Stimulated activated CD8-positive, alpha-beta memory T cell treated with anti-CD3 and anti-CD28 coated beads, Interleukin-4, amount 100 ng/mL, for 48 hours (primary cell): ENCODE measurements around the gene AP1S1.

Experiments used
- DNase-seq: peaks from one replicate; pipeline ENCODE4 v3.0.0-alpha.2; 2020

AP1S1 gene

DNA sequence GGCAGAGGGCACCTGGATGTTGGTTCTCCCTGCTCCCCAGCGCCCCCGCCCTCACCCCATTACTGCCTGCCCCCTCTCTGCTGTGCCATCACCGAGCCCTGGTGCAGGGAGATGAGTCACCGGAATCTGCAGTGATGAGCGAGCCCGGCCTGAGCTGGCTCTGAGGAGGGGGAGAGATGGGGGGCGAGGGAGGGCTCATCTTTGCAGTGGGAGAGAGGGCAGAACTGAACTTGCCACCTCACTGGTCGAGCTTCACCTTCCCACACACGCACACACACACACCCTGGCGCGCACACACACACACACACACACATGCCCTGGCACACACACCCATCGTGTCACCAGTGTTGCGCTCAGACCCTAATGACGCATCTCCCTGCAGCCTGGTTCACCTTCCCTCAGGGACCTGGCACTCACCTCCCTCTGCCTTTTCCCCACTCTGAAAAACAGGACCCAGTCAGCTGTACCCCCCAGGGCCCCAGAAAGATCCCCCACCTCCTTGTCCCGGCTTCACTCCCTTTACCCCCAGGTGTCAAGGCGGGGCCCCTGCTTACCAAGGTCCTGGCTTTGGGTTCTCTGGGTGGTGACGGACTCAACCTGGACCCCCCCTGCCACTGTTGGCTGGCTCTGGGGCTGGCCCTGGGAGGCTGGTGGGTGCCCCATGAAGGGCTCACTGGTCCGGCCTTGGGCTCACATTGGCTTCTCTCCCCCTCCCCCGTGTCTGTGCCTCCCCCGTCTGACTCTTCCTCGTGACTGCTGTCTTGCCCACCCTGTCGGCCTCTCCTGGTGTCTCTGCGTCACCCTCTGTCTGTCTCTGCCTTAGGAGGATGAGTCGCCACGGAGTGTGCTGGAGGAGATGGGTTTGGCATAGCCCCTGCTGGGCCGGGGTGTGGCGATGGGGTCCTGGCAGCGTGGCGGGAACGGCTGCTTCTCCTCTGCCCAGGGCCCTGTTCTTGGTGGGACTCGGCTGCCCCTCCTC lies 5.7 kb downstream of the AP1S1 start:
- no peak for DNase-seq

DNA sequence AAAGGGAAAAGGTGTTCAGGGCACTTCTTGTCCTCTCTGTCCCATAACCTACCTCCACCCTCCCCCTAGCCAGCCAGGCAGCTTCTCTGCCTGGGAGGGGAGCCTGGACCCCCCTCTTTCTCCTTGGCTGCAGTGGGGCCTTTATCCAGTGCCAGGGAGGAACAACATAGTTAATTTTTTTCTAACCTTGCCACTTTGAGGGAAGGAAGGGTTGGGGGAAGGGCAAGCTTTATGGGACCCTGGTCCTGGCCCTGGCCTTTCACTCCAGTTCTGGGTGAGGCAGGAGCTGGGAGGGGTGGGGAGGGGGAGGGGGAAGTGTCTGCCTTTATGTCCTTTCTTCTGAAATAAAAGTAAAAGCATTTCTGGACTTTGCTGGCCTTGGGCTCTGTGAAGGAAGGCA lies 6.6 kb downstream of the AP1S1 start:
- DNase-seq, result no peak

DNA sequence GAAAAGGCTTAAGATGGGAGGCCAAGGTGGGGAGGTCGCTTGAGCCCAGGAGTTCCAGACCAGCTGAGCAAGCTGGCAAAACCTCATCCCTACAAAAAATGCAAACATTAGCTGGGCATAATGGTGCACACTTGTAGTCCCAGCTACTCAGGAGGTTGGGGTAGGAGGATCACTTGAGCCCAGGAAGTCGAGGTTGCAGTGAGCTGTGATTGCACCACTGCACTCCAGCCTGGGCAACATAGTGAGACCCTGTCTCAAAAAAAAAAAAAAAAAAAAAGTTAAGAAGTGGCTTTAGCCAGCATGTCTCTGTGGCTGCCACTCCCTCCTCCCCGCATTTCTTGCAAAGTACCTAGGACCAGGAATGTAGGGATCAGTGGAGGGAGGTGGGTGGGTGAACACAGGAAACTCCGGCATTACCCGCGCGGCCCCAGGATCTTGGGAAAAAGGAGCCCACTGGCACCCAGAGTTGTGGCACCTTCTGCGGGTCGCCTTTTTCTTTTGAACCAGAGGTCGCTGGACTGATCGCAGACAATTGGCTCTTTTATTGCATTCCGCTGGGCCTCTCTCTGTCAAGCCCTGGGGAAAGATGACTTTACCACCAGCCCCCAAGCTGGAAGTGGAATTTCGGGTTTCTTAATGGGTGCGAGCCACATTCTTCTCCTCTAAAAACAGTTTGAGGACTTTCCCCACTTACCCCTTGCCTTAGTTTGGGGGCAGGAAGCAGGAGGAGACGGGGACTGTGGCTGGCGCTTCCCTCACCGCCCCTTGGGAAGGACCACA lies 7.6 kb downstream of the AP1S1 start:
- DNase-seq, result no peak

DNA sequence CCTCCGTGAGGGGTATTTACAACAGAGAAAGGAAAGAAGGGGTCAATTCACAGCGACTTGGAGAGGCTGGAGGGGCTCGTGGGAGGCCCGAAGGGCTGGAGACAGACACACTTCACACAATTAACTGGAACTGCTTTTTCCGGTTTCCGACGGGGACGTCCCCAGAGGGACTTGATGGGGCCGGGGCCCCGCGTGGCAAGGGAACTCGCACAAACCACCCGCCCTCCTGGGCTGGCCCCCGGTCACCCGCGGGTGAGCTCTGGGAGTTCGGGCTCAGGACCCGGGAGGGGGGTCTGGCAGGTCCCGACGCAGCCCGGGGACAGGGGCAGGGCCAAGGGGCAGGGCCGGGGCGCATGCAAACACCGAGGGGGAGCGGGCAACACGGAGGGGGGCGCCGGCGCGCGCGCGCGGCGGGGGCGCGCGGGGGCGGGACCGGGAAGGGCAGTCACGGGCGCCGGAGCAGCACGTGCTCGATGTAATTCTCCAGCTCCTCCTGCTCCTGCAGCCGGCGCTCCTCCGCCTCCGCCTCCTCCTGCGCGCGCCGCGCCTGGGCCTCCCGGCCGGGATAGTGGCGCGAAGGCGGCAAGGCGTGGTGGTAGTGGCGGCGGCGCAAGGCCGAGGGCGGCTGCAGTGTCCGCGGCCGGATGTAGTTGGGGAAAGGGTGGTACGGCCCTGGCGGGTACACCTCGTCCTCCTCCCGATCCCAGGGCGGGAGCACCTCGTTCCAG lies 8.4 kb downstream of the AP1S1 start:
- peak; percentile 40 for DNase-seq

DNA sequence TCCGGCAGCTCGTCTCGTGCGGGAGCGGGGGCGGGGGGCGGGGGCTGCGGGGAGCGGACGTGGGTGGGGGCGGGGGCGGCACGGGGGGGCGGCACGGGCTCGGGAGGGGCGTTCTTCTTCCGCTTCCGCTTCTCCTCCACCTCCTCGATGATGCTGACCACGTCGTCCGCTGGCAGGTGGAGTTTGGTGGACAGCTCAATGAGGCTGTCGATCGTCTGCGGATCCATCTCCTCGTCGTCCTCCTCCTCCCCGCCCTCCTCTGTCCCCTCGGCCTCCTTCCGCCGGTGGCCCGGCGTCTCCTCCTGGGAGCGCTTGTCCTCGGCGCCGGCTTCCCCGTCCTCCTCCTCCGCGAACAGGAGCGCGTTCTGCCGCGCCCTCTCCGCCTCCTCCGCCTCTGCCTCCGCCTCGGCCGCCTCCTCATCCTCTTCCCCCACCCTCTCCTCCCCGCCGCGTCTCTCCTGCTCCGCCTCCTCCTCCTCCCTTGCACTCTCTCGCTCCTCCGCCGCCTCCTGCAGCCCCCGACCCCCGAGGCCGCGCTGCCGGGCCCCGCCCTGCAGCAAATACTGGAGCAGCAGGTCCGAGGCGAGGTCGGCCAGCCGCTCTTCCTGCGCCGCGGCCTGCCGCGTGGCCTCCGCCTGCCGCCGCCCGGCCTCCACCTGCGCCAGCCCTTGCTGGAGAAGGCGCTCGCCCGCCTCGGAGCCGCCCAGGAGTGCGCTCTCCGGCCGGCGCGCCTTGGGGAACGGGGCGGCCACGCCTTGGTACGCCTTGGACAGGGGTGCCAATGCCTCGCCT lies 9.2 kb downstream of the AP1S1 start:
- DNase-seq, result peak; percentile 29

DNA sequence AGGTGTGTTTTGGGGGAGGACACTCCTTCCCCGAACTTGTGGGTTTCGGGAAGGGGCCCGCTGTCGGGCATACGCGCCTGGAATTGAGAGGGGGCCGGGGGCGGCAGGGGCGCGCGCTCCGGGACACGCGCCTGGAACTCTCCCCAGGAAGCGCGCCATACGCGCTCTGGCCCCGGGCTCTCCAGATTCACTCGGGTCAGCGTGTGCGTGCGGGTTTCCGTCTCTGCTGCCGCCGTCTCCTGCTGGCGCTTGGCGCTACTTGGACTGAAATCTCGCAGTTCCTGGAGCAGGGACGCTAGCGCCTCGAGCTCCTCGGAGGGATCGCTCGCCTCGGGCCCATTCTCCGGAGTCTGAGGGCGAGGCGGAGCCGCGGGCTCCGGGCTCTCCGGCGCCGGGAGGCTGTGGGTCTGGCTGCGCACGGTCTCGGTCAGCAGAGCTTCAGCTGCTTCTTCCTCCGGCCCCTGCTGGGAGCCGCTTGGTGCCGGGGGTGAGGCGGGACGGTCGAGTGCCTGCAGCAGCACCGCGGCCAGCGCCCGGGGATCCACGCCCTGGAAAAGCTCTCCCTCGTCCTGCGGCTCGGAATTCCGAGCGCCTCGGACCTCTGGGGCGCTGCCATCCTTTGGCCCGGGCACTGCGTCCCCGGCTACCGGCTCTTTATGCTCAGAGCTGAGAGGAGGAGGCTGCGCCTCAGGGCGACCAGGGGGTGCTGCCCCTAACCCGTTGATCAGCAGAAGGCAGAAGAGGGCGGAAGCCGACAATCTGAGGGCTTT lies 10.0 kb downstream of the AP1S1 start:
- no peak for DNase-seq

DNA sequence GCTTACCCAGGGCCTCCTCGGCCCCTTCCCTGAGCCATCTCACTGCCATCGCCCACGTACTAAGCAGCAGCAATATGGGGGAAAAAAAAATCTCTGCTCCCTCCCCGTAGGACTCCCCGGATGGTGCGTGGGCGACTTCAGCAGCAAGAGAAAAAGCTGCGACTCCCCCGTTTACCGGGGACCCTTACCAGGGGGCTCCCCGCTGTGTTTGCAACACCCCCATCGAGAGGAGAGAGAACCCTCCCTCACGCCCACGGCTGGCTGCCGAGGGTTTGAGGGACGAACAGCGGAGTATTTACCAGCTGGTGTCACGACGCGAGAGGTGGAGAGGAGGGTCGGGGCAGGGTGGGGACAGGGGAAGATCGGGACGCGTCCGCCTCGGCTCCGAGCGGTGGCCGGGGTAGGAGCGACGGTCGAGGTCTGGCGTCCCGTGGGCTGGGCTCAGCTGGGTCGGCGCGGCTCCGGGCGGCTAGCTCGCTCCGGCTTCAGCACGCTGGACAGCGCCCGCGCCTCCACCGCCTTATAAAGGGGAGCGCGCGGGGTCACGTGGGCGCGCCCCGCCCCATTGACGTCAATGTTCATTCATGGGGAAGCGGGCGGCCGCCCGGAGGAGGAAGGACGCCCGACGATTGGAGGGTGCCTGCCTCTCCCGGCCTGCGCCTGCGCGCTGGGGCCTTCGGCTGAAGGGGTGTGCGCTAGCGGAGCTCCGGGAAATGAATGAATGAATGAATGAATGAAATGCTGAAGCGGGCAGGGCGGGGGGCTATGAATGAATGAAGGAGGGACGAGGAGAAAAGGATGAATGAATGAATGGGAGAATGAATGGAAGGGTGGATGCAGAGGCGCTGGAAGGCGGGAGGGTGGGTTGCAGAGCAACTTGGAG lies 11.0 kb downstream of the AP1S1 start, which contains the start of gene VGF:
VGF (minus strand) TSS at position 495 of the 883 bp plus-strand sequence. CDS start 726 bp downstream, outside the sequence.
- peak; percentile 97 for DNase-seq

DNA sequence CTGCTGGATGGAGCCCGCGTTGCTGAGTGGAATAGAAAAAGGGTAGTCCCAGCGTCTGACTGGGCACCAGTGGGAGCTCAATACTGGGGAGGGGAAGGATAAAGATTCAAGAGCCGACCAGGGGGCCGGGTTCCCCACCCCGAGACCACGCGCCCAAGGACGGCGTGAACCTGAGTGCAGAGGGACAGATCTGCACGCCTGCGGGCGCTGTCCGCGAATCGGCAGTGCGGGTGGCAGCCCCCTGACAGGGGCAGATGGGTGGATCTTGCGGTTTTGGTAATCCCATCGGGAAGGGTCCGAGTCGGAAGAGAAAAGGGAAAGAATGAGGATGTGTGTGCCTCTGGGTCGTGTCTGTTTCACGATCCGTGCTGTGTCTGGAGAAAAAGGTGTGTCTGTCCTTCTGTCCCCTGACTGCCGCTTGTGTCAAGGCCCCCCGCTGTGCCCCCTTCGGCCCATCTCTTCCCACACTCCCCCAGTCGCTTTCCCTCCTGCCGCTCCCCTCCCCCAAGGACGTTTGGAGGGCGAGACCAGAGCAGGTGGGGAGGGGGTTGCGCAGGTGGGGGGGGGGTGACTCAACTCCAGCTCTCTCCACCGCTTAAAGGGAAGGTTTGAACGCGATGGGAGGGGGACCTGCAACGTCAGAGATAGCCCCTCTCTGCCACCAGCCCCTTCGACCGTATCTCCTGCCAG lies 11.8 kb downstream of the AP1S1 start:
- DNase-seq, result no peak

DNA sequence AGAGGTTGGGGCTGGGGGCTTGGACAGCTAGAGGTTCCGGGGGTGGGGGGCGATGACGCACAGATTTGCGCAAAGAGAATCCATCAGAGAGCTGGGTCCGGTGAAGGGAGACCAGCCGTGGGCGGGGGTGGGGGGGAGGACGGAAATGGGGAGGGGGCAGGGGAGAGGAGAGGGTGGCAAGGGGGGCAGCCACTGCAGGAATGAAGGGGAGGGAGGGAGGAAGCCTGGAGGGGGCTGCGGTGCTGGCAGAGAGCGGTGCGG lies 12.3 kb downstream of the AP1S1 start:
- no peak for DNase-seq

DNA sequence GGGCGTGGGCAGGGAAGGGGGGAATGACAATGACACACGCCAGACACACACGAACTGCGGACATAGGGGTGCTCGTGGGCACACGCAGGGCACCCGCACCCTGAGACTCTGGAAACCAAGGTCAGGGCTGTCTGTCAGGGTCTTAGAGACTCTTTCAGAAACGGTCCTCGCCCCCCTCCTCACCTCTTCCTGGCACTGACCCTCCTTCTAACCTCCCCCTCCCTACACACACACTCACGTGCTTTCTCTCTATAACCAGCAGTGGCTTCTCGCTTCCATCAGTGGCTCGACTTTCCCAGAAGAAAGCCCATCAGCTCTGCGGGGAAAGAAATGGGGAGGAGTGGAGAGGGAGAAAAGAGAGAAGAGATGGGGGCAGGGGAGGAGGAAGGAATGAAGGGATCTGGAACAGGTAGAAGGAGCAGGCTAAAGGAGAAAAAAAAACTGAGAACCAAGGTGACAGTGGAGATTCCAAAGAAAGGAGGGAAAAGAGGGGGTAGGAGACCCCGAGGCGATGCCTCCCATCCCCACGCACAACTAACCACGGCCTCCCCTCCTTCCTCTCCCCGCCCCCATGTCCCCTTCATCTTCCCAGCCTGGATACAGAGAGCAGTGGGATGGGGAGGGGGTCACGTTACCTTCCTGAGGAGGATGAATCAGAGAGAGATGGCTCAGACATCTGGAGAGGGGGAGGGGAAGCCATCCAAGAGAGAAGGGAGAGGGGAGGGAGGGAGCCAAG lies 12.8 kb downstream of the AP1S1 start:
- no peak for DNase-seq

DNA sequence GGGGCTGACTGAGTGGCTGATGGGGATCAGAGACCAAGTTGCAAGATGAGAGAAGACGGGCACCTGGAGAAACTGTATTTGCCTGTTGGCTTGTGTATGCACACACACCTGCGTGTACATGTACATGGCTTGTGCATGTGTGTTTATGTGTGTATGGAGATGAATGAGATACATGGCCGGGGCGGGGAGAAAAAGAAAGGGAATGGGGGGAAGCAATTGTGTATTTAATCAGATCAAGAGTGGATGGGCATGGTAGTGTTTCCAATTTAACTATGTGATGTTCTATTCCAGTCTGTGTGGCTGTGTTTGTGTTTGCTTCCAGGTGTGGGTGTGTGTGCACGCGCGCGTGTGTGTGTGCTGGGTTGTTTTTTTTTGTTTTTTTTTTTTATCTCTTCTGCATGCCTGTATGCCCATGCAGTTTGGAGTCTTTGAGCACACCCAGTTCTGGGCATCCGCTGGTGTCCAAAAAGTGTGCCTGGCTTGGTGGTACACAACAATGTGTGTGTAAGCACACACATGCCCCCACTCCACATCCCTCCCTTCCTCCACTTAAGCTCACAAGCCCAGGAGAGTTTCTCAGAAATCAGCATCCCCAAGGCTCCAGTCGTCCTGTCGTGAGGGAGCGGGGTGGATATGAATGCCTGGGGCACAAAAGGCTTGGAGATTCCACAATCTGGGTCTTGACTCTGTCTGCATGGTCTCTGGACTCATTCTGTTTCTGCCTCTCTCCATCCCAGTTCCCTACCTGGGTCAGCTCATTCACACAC lies 13.6 kb downstream of the AP1S1 start:
- DNase-seq, result peak; percentile 25

DNA sequence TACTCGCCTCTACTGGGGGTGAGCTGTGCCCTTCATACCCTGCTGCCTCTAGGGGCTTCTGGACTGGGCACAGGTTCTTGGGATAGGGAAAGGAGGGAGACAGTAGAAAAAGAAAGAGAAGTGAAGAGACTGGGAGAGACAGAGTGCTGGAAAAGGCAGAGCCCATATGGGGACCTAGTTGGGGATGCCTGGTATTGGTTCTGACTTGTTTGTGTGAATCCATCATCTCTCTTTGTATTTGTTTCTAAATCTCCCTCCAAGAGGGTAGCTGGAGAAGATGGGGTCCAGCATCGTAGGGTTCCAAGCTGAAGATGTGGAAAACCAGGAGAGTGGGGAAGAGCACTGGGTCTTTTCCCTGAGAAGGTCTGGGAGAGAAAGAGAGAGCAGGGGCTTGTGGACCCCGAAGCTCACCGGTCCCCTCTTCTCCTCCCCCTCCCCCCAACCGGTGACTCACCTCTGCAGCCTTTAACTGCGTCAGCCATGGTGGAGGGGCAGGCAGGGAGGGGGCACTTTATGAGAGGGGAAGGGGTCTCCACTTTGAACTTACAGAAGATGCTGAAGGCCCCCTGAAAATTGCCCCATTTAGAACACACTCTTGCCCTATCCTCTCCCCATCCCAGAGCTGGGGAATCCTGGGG lies 14.3 kb downstream of the AP1S1 start:
- peak; percentile 42 for DNase-seq

DNA sequence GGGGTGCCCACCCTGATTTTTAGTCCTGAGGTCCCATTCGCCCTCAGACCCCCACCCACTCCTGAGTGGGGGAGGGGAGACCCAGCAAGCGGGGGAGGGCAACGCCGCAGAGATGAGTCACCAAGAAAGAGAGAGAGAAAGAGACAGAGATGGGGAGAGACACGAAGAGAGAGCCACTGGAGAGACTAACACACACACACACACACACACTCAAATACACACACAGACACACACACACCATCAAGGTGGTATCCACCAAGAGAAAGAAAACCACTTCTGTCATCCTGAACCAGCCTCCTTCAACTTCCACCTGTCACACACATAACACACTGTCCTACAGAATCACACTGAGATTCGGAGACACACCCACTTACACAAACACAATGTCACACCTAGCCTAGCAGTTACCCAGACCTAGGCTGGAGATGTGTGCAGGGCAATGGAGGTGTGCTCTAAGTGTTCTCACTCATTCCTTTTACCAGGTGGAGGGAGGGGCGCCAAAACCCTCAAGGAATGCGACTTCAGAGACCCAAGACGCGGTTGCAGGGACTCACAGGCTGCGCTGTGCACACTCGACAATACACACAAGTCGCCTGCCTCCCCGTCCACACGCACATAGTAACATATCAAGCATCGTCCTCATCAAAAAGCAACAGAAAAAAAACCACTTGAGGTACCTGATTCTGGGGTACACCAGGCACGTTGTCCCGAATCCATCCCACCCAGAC lies 15.0 kb downstream of the AP1S1 start:
- peak; percentile 28 for DNase-seq

DNA sequence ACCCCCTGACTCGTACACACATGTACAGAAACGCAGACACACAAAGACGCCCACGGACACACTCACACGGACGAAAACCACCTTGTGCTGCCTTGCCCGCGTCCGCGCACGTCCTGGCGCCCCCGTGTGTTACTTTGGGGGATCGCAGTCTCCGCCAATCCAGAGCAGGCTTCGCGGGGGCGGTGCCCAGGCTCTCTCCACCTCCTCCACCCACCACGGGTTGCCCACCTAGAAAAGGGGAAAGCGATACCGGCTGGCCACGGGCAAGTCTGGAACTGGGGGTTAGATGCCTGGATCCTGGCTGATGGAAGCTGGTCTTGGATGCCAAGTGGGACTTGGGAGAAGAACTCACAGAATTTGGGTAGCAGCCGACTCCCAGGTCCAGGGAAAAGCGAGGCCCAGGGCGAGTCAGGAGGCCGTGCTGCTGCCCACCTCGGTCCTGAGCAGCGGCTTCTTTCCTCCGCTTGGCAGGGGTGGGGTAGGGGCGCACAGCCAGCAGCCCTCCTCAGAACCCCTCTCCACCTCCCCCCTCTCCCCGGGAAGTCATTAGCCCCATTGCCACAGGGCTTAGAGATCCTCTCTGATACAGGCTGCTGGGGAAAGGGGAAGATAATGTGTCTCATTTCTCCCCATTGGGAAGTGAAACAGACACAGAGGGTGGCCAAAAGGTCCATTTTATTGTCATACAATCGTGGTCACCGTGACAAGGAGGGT lies 15.7 kb downstream of the AP1S1 start:
- peak; percentile 94 for DNase-seq

DNA sequence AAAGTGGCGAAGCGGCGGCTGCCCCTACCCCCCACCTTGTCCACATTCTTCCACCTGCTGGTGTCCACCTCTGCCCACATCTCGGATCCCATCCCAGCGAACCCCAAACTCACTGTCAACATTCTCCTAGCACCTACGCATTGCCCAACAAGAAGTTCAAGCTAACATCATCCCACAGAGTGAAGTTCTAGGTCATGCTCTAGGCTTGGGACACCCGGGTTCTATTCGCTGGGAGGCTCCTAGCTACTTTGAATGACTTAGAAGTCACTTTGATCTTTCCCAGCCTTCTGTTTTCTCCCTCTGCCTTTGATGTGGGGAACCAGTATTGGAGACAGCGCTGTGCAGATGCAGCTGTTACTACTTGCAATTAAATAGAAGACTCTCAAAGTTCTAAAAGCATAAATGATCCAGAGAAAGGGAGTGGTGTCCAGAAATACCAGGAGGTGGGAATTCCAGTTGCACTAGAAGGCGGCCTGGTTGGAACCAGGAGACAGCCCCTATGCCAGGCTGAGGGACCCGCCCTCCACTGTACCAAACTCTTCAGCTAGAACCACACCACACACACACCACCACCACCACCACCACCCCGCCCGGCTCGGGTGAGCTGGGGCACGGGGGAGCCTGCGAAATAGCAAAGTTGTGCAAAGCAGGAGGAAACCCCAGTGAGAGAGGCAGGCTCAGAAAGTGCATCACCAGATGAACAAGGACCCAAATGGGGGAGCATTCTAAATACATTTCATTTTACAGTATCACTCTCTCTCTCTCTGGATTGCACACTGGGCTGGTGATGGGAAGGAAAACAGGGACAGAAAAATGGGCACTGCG lies 16.6 kb downstream of the AP1S1 start:
- DNase-seq, result peak; percentile 26

DNA sequence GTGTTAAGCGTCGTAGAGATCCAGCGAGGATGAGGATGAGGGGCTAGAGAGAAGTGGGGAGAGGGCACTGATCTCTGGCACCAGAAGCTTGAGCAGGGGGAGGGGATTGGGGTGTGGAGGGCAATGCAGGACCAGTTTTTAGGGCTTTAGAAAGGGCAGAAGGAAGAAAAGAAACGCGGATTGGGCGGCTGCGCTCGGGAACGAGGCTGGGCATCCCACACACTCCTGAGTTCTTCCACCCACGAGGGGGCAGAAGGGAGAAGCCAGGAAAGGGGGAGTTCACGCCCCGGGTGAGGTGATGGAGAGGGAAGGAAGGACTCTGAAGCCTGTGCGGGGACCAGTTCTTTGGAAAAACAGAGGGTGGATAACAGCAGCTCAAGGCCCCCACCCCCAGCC lies 17.2 kb downstream of the AP1S1 start:
- peak; percentile 26 for DNase-seq
